ENCODE results near the gene FNDC1.
"Not testable (repeated sequence)": the region's sequence is repeated elsewhere in the genome, so short reads cannot be mapped to it uniquely, and the experiment has no call there.

The FNDC1 gene

GRCh38 chr6:159249752-159250151 lies 80.6 kb downstream of the FNDC1 start:
- H3K27ac ChIP-seq = peak overlapping the region in 7 of 21 experiments; percentile 20 to 61 (median 41)

DNA sequence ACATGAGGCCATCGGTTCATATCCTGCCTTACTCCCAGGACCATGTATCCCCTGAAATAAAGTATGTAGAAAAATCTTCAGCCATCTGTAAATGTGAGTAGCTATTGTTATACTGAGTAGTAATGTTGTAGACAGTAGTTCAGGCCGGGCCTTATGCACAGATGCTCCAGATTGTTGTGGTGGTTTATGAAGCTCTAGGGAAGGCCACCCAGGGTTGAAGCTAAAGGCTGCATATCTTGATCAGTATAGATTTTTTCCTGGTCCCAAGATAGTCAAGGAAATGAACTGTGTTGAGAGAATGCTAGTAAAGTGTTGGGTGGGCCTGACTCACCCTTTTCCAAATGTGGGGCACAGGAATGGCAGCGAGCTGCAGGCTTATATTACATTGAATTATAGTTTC lies 81.4 kb downstream of the FNDC1 start:
- Histone ChIP-seq H3K27ac (no peak overlapping the region), H3K4me3 (no peak overlapping the region)

More at GRCh38 chr6:159249752-159250151, 80.6 kb downstream of the FNDC1 start:
- no peak overlapping the region for H3K4me3 ChIP-seq

DNA sequence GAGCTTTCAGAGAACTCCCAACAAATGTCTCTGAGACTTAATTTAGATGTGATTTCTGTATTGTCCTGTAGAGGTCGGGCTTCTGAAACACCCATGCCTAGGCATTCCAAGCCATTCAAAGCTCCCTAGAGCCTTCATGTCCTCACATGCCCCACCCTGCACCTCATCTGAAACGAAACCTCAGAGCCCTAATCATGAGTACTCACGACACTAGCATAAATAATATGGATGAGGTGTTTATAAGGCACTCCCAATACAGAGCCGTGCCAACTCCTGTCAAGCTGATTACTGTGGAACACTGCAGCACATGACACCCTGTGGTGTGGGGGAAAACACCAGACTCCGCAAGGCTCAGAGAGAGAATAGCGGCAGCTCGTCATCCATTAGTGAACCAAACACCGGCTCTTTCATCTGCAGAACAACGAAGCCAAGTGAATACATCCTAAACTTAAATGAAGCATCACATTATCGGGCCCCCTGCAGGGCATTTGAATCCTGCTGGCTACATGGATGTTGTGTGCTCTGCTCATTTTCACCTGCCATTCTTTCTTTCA lies 83.8 kb downstream of the FNDC1 start:
- Histone ChIP-seq H3K27ac (no peak overlapping the region), H3K4me3 (peak overlapping the region in 1 of 7 experiments; percentile 21)

DNA sequence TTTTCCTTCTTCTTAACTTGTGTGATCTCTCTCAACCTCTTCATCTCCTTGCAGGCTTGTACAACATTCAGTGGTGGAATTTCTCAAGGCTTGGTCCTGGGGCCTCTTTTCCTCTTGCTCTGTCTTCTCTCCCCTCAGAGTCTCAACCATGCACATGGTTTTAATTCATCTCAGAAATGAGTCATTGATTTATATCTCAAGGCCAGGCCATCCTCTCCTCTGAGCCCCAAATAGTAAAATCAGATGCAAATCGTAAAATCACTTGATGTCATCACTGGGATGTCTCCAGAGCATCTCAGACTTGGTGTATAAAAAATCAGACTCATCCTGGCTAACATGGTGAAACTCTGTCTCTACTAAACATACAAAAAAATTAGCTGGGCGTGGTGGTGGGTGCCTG lies 85.0 kb downstream of the FNDC1 start:
- H3K27ac ChIP-seq = no peak overlapping the region
- H3K4me3 ChIP-seq = no peak overlapping the region

DNA sequence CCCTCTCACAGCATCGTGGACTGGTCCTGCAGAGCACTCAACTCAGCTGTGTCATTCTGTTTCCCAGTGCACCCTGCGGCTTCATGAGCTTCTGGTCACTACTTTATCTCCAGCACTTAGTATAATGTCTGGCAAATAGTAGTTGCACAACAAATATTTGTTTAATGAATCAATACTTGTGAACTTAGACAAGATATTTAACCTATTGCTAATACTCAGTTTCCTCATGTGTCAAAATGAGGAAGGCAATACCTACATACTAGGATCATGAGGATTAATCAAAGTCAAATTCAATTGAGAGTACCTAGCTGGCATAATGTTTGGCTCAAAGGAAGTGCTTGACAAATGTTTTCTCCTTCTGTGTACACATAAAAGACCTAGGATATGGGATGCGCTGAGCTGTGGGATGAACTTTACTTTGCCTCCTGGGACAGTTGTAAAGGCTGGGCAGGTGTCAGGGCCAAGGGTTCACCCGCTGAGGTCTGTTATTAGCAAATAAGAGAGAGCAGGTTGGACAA lies 86.3 kb downstream of the FNDC1 start:
- no peak overlapping the region for H3K27ac ChIP-seq
- H3K4me3 ChIP-seq = no peak overlapping the region

GRCh38 chr6:159256128-159256527 lies 86.9 kb downstream of the FNDC1 start:
- H3K27ac ChIP-seq = no peak overlapping the region
- no peak overlapping the region for H3K4me3 ChIP-seq

GRCh38 chr6:159257846-159258245 lies 88.6 kb downstream of the FNDC1 start:
- Histone ChIP-seq H3K27ac (peak overlapping the region in 1 of 21 experiments; percentile 29), H3K4me3 (no peak overlapping the region)

GRCh38 chr6:159259441-159260125 lies 90.4 kb downstream of the FNDC1 start:
- Histone ChIP-seq H3K4me3 (no peak overlapping the region), H3K27ac (peak overlapping the region in 1 of 21 experiments; percentile 33)

- Histone ChIP-seq H3K27ac (peak overlapping the region in 1 of 21 experiments; percentile 33), H3K4me3 (no peak overlapping the region)
Observed at GRCh38 chr6:159260208-159260607, 91.0 kb downstream of the FNDC1 start.

- no peak overlapping the region for H3K27ac ChIP-seq
- no peak overlapping the region for H3K4me3 ChIP-seq
Observed at GRCh38 chr6:159261995-159262394, 92.8 kb downstream of the FNDC1 start.

DNA sequence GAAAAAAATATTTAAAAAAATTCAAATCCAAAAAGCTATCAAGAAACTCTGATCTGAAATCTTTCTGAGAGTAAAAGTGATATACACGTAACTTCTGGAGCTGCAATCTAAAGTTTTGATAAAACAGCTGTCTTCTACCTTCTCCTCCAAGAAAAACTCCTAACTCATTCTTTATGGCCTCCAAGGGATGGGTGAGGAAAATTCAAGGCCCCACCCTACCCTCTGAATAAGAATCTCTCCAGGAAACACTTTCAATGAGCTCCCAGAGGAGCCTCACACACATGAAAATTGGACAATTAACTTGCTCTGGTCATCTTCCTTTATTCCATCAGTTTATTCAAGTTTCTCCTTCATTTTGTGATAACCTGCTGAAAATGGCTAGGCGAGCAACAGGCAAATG lies 93.4 kb downstream of the FNDC1 start:
- Histone ChIP-seq H3K4me3 (no peak overlapping the region), H3K27ac (no peak overlapping the region)

DNA sequence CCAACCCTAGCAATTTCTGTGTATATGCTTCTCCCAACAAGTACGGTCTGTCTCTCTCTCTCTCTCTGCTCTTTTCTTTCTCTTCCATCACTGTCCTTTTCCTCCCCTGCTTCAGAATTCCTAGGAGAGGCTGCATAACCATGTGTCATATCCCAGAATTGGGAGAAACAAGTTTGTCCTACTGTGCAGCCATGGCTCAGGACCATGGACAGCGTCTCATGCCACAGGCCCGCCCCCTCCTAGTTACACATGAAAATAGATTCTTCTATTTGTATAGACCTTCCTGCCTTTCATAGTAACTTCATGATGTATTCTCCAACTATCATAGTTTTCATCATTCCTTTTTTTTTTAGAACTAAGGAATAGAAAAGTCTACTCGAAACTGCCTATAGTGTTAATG lies 98.0 kb downstream of the FNDC1 start:
- Histone ChIP-seq H3K27ac (no peak overlapping the region), H3K4me3 (no peak overlapping the region)

- Histone ChIP-seq H3K4me3 (no peak overlapping the region), H3K27ac (no peak overlapping the region)
Observed at GRCh38 chr6:159268511-159268910, 99.3 kb downstream of the FNDC1 start.

- H3K4me3 ChIP-seq = no peak overlapping the region
- H3K27ac ChIP-seq = no peak overlapping the region
Observed at GRCh38 chr6:159271257-159271656, 102.1 kb downstream of the FNDC1 start.

DNA sequence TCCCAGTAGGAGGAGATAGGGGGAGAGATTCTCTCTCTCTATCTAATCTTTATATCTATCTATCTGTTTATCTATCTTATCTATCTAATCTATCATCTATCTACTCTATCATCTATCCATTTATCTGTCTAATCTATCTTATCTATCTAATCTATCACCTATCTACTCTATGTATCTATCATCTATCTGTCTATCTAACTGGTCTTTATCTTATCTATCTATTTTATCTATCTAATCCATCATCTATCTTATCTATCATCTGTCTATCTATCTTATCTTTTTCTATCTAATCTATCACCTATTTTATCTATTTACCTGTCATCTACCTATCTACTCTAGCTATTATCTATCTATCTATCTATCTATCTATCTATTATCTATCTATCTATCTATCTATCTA lies 109.4 kb downstream of the FNDC1 start:
- Histone ChIP-seq H3K4me3 (no peak overlapping the region), H3K27ac (no peak overlapping the region)

GRCh38 chr6:159279790-159280277 lies 110.6 kb downstream of the FNDC1 start:
- H3K4me3 ChIP-seq = no peak overlapping the region
- no peak overlapping the region for H3K27ac ChIP-seq

- Histone ChIP-seq H3K27ac (peak overlapping the region in 1 of 21 experiments; percentile 50), H3K4me3 (no peak overlapping the region)
Observed at GRCh38 chr6:159282421-159282820, 113.2 kb downstream of the FNDC1 start.

GRCh38 chr6:159284661-159285060 lies 115.5 kb downstream of the FNDC1 start:
- H3K4me3 ChIP-seq, H3K27ac ChIP-seq: not testable (repeated sequence)

DNA sequence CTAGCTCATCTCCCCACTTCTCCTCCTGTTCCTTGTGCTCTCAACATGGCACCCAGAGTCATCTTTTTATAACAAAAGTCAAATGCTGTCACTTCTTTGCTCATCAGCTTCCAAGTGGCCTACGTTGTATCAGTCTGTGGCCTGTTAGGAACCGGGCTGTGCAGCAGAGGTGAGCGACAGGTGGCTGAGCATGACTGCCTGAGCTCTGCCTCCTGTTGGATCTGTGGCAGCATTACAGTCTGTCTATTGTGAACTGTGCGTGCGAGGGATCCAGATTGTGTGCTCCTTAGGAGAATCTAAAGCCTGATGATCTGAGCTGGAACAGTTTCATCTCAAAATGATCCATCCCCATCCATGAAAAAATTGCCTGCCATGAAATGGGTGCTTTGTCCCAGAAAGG lies 129.6 kb downstream of the FNDC1 start:
- no peak overlapping the region for H3K27ac ChIP-seq
- no peak overlapping the region for H3K4me3 ChIP-seq

DNA sequence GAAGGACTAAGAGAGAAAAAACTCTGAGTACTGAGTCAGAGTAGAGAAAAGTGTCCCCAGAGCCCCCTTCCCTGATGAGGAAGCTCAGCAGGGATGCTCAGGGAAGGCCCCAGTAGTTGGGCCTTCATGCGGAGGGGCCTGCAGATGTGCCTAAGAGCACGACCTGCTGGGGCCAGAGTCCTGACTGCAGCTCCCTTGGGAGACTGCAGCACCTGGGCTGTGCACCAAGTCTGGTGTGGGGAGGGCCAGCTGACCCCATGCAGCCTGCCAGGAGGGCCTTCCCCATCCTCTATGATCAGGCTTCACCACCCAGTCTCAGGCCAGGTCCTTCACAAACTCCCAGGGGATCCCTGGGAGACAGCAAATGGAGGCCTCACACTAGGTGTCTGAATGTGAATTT lies 130.4 kb downstream of the FNDC1 start:
- Histone ChIP-seq H3K4me3 (no peak overlapping the region), H3K27ac (no peak overlapping the region)

DNA sequence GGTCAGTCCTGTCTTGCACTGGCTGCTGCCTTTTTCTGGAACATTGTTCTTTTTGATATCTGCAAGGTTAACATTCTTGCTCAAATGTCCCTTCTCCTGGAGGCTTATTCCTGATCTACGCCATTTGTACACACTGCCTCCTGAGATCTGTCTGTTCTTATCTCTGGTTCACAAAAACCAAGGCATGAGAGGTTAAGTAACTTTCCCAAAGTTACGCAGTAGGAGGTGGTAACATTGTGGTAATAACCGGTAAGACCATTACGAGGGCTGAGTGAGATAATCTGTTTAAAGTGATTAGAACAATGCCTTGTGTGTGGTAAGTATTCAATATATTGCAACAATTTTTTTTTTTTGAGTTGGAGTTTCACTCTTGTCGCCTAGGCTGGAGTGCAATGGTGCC lies 132.1 kb downstream of the FNDC1 start:
- Histone ChIP-seq H3K4me3 (no peak overlapping the region), H3K27ac (no peak overlapping the region)

Data from skin epidermis (tissue), 12 donors.